NB4 (cell line): ENCODE measurements around the gene ASAP2.

Experiments used
- DNase-seq: peaks from one replicate; pipeline ENCODE4 v3.0.0; 2010; ENCODE audit warnings: low read depth
- H3K4me3 ChIP-seq: one replicate; pipeline ENCODE4 v1.5.1; 2011; ENCODE audit warnings: mild to moderate bottlenecking, low read depth, low read length, moderate library complexity
- MYC ChIP-seq: IDR thresholded peaks from 2 replicates; pipeline ENCODE4 v1.6.1; 2011; ENCODE audit warnings: low read depth, low read length
- POLR2A ChIP-seq: IDR thresholded peaks from 2 replicates; pipeline ENCODE4 v1.6.1; 2011; ENCODE audit warnings: mild to moderate bottlenecking; ENCODE audit not compliant: insufficient read length; ENCODE audit errors: extremely low read depth
- TF ChIP-seq, protein P1 (sequence below): IDR thresholded peaks from 2 replicates; pipeline ENCODE4 v1.6.1; 2011; ENCODE audit warnings: low read depth, low read length
- TF ChIP-seq, protein P2 (sequence below): IDR thresholded peaks from one replicate; pipeline ENCODE4 v1.5.1; 2012; ENCODE audit warnings: low read depth, low read length

Gene ASAP2

GRCh38 chr2:9328931-9329330 lies 122.3 kb downstream of the ASAP2 start:
- TF ChIP-seq MYC (no peak), POLR2A (no peak)
- TF ChIP-seq, protein P1, sequence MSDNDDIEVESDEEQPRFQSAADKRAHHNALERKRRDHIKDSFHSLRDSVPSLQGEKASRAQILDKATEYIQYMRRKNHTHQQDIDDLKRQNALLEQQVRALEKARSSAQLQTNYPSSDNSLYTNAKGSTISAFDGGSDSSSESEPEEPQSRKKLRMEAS, result no peak
- TF ChIP-seq, protein P2, sequence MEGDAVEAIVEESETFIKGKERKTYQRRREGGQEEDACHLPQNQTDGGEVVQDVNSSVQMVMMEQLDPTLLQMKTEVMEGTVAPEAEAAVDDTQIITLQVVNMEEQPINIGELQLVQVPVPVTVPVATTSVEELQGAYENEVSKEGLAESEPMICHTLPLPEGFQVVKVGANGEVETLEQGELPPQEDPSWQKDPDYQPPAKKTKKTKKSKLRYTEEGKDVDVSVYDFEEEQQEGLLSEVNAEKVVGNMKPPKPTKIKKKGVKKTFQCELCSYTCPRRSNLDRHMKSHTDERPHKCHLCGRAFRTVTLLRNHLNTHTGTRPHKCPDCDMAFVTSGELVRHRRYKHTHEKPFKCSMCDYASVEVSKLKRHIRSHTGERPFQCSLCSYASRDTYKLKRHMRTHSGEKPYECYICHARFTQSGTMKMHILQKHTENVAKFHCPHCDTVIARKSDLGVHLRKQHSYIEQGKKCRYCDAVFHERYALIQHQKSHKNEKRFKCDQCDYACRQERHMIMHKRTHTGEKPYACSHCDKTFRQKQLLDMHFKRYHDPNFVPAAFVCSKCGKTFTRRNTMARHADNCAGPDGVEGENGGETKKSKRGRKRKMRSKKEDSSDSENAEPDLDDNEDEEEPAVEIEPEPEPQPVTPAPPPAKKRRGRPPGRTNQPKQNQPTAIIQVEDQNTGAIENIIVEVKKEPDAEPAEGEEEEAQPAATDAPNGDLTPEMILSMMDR, result no peak
- no peak for DNase-seq
- H3K4me3 ChIP-seq, result no peak overlapping the region

- DNase-seq, result no peak
- no peak overlapping the region for H3K4me3 ChIP-seq
- TF ChIP-seq, protein P2, result no peak
- TF ChIP-seq, protein P1, result no peak
- TF ChIP-seq POLR2A, result no peak
- no peak for TF ChIP-seq MYC
Measured at GRCh38 chr2:9329497-9329896, 122.9 kb downstream of the ASAP2 start.

- TF ChIP-seq MYC (no peak), POLR2A (no peak)
- TF ChIP-seq, protein P2, result no peak
- TF ChIP-seq, protein P1, result no peak
- DNase-seq, result no peak
- H3K4me3 ChIP-seq, result no peak overlapping the region
Measured at GRCh38 chr2:9330612-9331270, 124.1 kb downstream of the ASAP2 start.

DNA sequence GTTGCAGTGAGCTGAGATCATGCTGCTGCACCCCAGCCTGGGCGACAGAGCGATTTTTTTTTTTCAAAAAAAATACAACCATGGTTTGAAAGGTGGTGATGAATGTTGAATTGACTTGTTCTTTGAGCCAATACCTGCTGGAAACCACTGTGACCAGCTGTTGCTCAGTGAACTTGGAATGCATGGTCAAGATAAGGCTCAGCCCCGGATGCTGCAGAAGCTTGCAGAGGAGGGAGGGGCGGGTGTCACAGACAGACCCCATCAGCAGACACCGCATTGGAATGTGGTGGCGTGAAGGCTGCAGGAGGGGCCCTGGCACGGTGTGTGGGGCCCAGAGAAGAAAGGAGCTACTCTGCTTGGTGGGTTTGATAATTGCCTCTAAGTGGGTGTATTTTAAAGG lies 125.1 kb downstream of the ASAP2 start:
- DNase-seq, result no peak
- no peak overlapping the region for H3K4me3 ChIP-seq
- TF ChIP-seq, protein P1, result no peak
- TF ChIP-seq, protein P2, result no peak
- TF ChIP-seq MYC, result no peak
- no peak for TF ChIP-seq POLR2A

DNA sequence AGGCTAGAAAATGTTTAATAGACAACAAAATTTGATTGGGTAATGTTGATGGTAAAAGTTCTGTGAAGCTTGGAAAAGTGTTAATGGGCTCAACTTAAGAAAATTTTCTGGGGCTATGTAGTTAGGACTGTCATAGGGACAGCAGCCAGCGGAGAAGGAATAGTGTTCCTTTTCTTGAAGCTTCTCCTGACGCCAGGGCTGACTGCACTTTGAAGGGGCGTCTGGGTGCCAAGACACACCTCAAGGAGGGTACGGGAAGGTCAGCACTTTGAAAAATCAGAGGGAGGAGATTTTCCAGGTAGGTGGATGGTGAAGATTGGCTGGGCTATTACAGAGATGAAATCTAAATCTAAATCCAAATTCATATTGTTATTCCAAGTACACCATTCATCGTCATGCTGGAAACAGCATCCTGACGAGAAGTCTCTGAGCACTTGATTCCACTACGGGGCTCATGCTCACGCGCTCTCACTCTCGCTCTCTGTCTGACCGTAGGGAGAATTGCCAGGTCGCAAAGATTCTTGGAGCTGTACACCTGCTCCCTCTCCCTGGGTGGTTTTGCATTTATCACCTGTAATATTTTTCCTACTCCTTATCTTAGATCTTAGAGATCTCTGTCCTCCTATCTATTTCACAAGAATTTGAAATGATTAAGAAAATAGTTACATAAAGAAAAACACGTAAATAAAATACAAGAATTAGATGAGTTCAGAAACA lies 125.7 kb downstream of the ASAP2 start:
- H3K4me3 ChIP-seq, result no peak overlapping the region
- TF ChIP-seq, protein P2, result no peak
- TF ChIP-seq, protein P1, result no peak
- no peak for TF ChIP-seq MYC
- no peak for DNase-seq

DNA sequence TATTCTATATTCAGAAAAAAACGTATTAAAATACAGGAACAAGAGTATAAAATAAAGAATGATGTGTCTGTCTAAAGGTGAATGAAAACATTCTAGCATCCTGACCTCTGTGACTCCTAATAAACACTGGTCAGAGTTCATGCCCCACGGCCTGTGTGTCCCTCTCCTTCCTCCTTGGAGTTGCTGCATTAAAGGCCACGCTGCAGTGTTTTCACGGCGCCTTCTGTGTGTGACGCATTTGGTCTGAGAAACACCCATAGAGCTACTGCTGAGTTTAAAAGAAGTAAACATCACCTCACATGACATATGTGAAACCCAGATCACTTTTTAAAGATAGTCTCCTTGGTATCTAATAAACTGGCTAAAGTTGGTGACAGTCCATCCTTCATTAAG lies 126.2 kb downstream of the ASAP2 start:
- H3K4me3 ChIP-seq, result no peak overlapping the region
- DNase-seq, result no peak
- TF ChIP-seq, protein P1, result no peak
- TF ChIP-seq, protein P2, result no peak
- TF ChIP-seq MYC (no peak), POLR2A (no peak)
